Hepatocyte (in vitro differentiated cells): ENCODE results near the gene KCNQ5. TPM values are rescaled to one million over a fixed set of nuclear protein-coding genes. Genes with fewer than 3 reads are reported as not detected.

Experiments
- DNase-seq: peaks from one replicate; pipeline ENCODE4 v3.0.0-alpha.2; 2016; ENCODE audit warnings: low spot score
- H2AFZ ChIP-seq: fragments of 200-600 bp; sonication (generic); 2 replicates; pipeline ENCODE4 v1.6.0; 2016; ENCODE audit warnings: antibody characterized with exemption, mild to moderate bottlenecking
- H3K27ac ChIP-seq: fragments of 200-600 bp; sonication (generic); 2 replicates; pipeline ENCODE4 v1.5.1; 2016; ENCODE audit warnings: mild to moderate bottlenecking
- H3K27me3 ChIP-seq: fragments of 200-600 bp; sonication (generic); 2 replicates; pipeline ENCODE4 v1.6.1; 2016
- H3K36me3 ChIP-seq: fragments of 200-600 bp; sonication (generic); replicated peaks from 2 replicates; pipeline ENCODE4 v1.5.1; 2016; ENCODE audit warnings: low read depth; ENCODE audit not compliant: insufficient read depth
- H3K4me1 ChIP-seq: fragments of 200-600 bp; sonication (generic); 2 replicates; pipeline ENCODE4 v1.5.1; 2016; ENCODE audit warnings: mild to moderate bottlenecking, moderate library complexity; ENCODE audit not compliant: insufficient read depth
- H3K4me2 ChIP-seq: fragments of 200-600 bp; sonication (generic); 2 replicates; pipeline ENCODE4 v1.6.0; 2016
- H3K4me3 ChIP-seq: fragments of 200-600 bp; sonication (generic); 2 replicates; pipeline ENCODE4 v1.5.1; 2016; ENCODE audit warnings: mild to moderate bottlenecking
- H3K79me2 ChIP-seq: fragments of 200-600 bp; sonication (generic); 2 replicates; pipeline ENCODE4 v1.6.0; 2017; ENCODE audit warnings: mild to moderate bottlenecking
- H3K9me2 ChIP-seq: fragments of 200-600 bp; sonication (generic); replicated peaks from 2 replicates; pipeline ENCODE4 v1.6.0; 2017; ENCODE audit warnings: mild to moderate bottlenecking; ENCODE audit not compliant: insufficient read depth
- H3K9me3 ChIP-seq: fragments of 200-600 bp; sonication (generic); 2 replicates; pipeline ENCODE4 v1.5.1; 2016; ENCODE audit warnings: low read depth, mild to moderate bottlenecking
- H4K20me1 ChIP-seq: fragments of 200-600 bp; sonication (generic); 2 replicates; pipeline ENCODE4 v1.6.0; 2016; ENCODE audit warnings: mild to moderate bottlenecking; ENCODE audit not compliant: insufficient read depth, poor library complexity, severe bottlenecking
- CTCF ChIP-seq: fragments of 200-600 bp; sonication (generic); IDR thresholded peaks from 2 replicates; pipeline ENCODE4 v1.5.1; 2016; ENCODE audit warnings: antibody characterized with exemption, mild to moderate bottlenecking; ENCODE audit not compliant: poor library complexity
- EZH2 ChIP-seq: fragments of 200-600 bp; sonication (generic); IDR thresholded peaks from 2 replicates; pipeline ENCODE4 v1.6.1; 2016; ENCODE audit warnings: antibody characterized with exemption, mild to moderate bottlenecking, borderline replicate concordance
- EZH2phosphoT487 ChIP-seq: fragments of 200-600 bp; sonication (generic); IDR thresholded peaks from one replicate; pipeline ENCODE4 v1.6.1; 2018; ENCODE audit warnings: antibody characterized with exemption, mild to moderate bottlenecking, low read depth, moderate library complexity; ENCODE audit not compliant: unreplicated experiment, severe bottlenecking
- WGBS: methylation state at CpG from one replicate; pipeline ENCODE4 v1.1.6; 2016; ENCODE audit warnings: low lambda C conversion rate; ENCODE audit errors: missing lambda C conversion rate; 5-methylcytosine and 5-hydroxymethylcytosine counted together
- polyA plus RNA-seq: library from polyadenylated mRNA; unstranded; fragments of >200 nt; fragmentation: Nextera tagmentation; extraction: Ambion mirVana; gene quantifications from 2 replicates; pipeline ENCODE4 v1.2.1, GENCODE V29; 2016
- total RNA-seq: library from RNA; depleted of rRNA; stranded (reverse); fragments of >200 nt; gene quantifications from 2 replicates; pipeline ENCODE4 v1.2.3, GENCODE V29; 2014

The KCNQ5 gene
- total and polyA plus RNA-seq, 2 experiments from 2014 or later = 1.6 to 2.0 TPM

- Histone ChIP-seq H3K27me3 (no peaks in the 10 kb centered on the region), H3K4me1 (no peaks in the 10 kb centered on the region), H3K4me2 (no peak overlapping the region), H3K27ac (no peak overlapping the region), H4K20me1 (no peaks in the 10 kb centered on the region), H3K4me3 (no peak overlapping the region), H3K9me3 (no peaks in the 10 kb centered on the region), H2AFZ (no peak overlapping the region), H3K79me2 (no peaks in the 10 kb centered on the region), H3K9me2 (no peaks in the 10 kb centered on the region), H3K36me3 (no peaks in the 10 kb centered on the region)
- WGBS = 38% methylated on average over 1 of the region's 1 CpG
- DNase-seq = no peak
- no peak for TF ChIP-seq EZH2phosphoT487
Observed at GRCh38 chr6:72675396-72675795, 53.5 kb downstream of the KCNQ5 start.

- H4K20me1 ChIP-seq = no peaks in the 10 kb centered on the region
- DNase-seq = no peak
- H3K79me2 ChIP-seq = no peaks in the 10 kb centered on the region
- H3K27ac ChIP-seq = no peak overlapping the region
- no peak overlapping the region for H3K4me3 ChIP-seq
- no peaks in the 10 kb centered on the region for H3K9me2 ChIP-seq
- H3K36me3 ChIP-seq = no peaks in the 10 kb centered on the region
- no peaks in the 10 kb centered on the region for H3K9me3 ChIP-seq
- no peak overlapping the region for H2AFZ ChIP-seq
- TF ChIP-seq EZH2phosphoT487 = no peak
- no peak for TF ChIP-seq CTCF
- no peak for TF ChIP-seq EZH2
- WGBS = 80% methylated on average over 3 of the region's 3 CpGs
- no peak overlapping the region for H3K4me2 ChIP-seq
- H3K27me3 ChIP-seq = no peaks in the 10 kb centered on the region
- no peaks in the 10 kb centered on the region for H3K4me1 ChIP-seq
Observed at GRCh38 chr6:72676995-72677394, 55.1 kb downstream of the KCNQ5 start.

- no peak overlapping the region for H3K4me2 ChIP-seq
- TF ChIP-seq CTCF = no peak
- no peak for TF ChIP-seq EZH2phosphoT487
- TF ChIP-seq EZH2 = no peak
- no peaks in the 10 kb centered on the region for H4K20me1 ChIP-seq
- H3K4me3 ChIP-seq = no peak overlapping the region
- no peak overlapping the region for H2AFZ ChIP-seq
- no peaks in the 10 kb centered on the region for H3K9me3 ChIP-seq
- no peaks in the 10 kb centered on the region for H3K4me1 ChIP-seq
- no peak for DNase-seq
- no peaks in the 10 kb centered on the region for H3K9me2 ChIP-seq
- H3K36me3 ChIP-seq = no peaks in the 10 kb centered on the region
- no peak overlapping the region for H3K27ac ChIP-seq
- WGBS = 68% methylated on average over 1 of the region's 1 CpG
- H3K79me2 ChIP-seq = no peaks in the 10 kb centered on the region
- no peaks in the 10 kb centered on the region for H3K27me3 ChIP-seq
Observed at GRCh38 chr6:72677740-72678139, 55.9 kb downstream of the KCNQ5 start.

GRCh38 chr6:72683797-72684196, 61.9 kb downstream of the KCNQ5 start:
- Histone ChIP-seq H3K9me2 (no peaks in the 10 kb centered on the region), H3K36me3 (no peaks in the 10 kb centered on the region), H3K27me3 (no peaks in the 10 kb centered on the region), H3K27ac (no peak overlapping the region), H3K79me2 (no peaks in the 10 kb centered on the region), H3K4me1 (no peaks in the 10 kb centered on the region), H3K4me2 (no peak overlapping the region), H3K9me3 (no peaks in the 10 kb centered on the region), H4K20me1 (no peaks in the 10 kb centered on the region), H3K4me3 (no peak overlapping the region), H2AFZ (no peak overlapping the region)
- no peak for TF ChIP-seq EZH2phosphoT487
- TF ChIP-seq EZH2 = no peak
- TF ChIP-seq CTCF = no peak
- 95% methylated on average over 3 of the region's 3 CpGs for WGBS
- DNase-seq = no peak
